HG02588 (cell line): ENCODE results near the gene SERTAD2.
A peak's percentile ranks its signal among the peaks of the same experiment; 100 is the strongest.

Experiments
- ATAC-seq: cut with Tn5 transposase; IDR thresholded peaks from one replicate; pipeline ENCODE4 v1.9.1; 2021; ENCODE audit warnings: mild to moderate bottlenecking, moderate library complexity; ENCODE audit not compliant: unreplicated experiment

The SERTAD2 gene

DNA sequence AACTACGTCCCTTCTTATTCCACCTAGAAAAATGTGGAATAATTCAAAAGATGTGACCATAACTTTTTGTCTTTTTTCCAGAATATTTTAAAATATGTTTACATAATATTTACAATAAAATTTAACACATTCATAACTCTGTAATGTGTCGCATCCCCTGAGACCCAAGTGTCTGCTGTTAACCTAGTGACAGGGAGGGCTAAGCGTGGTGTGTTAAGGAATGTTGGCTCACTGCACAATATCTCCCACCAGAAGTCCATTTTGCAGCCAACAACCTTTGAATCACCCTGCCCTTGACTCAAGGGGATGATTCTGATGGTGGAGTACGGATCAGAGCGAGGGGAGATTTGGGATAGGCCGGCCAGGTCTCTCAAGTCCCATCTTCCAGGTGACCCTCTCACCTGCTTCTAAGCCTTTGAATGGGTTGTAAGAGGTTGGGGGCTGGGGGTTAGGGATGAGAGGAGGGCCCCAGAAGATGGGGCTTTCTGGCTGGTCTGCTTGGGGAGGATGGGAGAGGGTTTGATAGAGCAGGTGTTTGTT lies 43.3 kb downstream of the SERTAD2 start:
- ATAC-seq: no peak

DNA sequence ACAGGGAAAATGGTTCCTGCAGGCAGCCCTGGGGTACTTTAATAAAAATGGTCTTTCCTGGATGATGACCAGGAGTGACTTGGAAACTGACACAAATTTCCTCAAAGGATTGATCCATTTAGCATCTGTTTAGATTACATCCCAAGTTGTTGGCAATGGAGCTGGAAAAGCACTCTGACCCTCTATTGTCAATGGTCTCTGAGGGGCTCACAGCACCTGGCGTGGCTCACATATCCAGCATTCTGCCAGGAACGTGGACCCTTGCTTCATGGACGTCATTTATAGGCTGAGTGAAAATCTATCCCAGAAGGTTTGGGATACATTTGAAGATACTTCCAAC lies 43.8 kb downstream of the SERTAD2 start:
- ATAC-seq: no peak

DNA sequence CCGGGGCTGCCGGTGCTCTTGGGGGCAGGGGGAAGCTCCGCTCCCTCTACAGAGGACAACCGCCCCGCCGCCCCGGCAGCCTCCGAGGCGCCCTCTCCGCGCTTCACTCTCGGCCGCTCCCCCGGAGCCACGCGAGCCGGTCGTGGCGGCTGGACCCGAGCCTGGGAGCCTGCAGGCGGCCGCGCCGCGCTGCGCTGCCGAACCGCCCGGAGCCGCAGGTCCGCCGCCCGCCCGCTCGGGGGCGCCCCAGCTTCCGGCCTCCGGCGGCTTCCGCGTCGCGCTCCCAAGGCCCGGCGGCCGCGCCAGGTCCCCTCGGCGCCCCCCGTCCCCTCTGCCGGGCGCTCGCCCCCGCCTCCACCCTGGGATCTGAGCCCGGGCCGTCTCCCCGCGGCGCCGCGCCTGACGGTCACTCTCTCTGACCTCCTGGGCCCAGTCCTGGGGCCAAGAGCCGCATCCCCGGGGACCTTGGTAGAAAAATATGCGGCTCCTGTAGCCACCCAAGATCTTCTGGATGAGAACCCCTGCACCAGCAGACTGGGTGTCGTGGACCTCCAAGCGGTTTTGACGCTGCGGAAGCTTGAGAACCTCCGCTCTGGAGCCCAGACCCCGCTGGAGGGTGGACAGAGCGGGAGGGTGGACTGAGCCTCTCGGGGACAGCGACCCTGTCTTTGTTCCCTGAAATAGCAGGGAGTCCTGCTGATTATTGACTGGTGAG lies 44.3 kb downstream of the SERTAD2 start:
- ATAC-seq: peak; percentile 37

DNA sequence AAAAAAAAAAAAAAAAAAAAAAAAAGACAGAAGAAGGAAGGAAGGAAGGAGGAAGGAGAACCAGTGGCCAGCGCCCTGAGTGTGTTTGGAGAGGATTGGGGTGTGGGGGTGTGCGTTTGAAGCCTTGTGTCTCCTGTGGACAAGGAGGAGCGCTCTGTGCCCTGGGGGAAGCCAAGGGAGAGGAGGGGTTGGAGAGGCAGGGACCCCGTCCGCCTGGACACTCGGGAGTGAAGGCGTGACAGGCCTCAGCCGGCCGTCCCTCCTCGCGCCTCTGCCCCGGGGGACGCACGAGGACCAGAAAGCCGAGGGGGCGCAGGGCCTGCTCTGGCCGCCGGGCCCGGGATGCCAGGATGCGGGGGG lies 44.9 kb downstream of the SERTAD2 start:
- ATAC-seq: no peak

DNA sequence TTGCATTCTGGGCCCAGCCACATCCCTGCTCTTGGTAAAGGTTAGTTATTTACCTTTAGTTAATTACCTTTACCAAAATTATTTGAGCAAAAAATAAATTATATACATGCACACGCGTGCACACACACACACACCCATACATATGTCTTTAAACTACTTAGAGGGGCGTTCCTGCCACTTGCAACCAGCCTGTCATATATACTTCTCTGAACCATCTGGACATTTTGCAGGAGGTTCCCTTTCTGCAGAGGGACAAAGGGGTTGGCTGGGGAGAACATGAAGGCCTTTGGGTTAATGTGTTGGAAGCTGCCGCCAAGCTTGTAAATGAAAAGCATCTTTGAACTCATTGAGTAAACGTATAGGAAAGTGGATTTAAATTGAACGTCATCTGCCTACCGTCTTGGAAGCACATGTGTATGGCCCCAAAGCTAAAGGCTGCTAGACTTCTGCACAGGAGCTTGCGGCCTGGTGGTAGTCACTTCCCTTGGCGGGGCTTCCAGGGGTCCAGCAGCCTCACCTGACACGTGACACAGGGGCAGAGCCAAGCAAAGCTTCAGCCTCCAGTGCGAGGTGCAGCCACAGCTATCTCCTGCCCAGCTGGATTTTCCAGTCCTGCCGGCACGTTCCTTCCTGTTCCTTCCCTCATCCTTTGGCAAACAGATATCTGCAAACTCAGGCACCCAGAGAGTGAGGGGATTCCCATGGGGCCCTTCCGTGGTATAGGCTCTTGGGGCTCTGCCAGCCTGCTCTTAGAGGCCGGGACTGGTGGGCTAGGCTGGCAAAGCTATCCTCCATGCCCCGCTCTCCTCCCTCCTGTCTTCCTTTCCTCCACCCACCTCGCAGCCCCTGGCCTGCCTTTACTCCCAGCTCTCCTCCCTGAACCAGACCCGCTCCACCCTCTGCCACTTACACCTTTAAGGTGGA lies 46.1 kb downstream of the SERTAD2 start:
- ATAC-seq: no peak

DNA sequence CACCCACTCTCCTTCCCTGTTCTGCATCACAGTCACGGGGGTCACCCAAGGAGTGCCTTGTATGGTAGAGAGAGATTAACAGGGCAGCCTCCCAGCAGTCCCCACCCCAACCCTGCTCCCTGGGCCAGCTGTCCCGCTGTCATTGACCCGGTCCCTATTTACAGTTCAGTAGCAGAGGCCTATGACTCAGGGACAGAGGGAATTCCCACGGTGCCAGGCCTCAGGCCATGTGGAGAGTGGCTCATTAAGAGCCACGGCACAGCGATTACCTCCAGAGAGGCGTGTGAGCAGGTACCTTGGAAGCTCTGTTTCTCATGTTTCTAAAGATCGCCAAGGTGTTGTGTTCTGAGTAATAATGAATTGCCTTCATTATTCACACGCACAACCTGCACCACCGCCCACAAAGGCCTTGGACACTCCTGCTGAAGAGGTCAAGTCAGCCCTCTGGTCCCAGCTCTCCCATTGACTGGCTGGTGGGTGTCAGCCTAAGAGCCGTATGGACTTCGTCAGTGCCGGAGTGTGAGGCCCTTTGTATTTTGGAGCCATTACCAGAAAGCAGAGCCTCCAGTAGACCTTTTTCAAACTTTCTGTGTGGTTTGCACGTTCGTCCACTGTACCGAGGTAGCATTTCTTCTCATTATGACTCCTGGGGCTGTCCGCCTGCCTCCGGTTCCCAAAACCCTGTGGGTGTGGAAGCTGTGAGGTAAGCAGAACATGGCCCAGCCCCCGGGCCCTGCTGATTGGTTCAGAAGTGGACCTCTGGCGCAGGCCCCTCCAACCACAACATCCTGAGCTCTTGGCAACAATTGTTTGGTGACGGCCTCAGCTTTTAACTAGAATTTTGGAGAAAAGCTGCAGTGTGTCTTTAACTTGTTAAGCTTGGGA lies 47.0 kb downstream of the SERTAD2 start:
- peak; percentile 85 for ATAC-seq

DNA sequence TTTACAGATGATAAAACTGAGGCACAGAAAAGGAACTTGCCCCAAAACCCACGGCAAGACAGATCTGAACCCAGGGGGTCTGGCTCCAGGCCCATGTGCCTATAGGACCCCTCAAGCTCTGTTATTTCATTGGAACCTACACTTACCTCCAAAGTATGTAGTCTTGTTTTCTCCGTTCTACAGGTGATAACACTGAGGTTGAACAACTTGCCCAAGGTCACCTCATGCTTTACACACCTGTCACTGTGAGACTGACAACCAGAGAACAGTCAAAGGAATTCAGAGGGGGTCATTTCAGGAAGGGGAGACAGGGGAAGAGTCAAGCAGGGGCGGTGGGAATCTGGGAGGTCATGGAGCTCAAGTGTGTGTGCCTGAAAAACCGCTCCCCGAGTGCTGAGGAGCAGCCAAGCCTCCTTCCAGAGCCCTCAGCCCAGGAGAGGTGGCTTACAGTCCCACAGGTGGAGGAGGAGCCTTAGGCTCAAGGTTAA lies 47.7 kb downstream of the SERTAD2 start:
- no peak for ATAC-seq

DNA sequence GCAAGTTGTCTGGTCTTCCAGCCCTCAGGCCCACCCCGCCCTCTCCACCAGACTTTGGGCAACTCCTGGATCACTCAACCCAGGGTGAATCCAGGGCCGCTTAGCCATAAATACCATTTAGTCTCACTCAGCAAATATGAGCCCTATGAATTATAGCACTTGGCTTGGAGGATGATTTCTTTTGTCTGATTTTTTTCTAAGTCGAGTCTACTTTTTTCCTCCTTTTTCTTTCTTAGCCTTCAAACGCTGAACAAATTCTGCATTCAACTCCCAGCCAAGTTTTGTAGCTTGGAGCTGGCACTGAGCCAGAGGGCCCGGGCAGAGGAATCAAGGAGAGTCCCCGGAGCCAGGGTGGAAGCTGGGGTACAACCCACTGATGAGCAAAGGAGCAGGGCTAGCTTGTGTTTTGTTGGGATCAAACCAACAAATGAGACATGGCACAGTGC lies 48.7 kb downstream of the SERTAD2 start:
- no peak for ATAC-seq

DNA sequence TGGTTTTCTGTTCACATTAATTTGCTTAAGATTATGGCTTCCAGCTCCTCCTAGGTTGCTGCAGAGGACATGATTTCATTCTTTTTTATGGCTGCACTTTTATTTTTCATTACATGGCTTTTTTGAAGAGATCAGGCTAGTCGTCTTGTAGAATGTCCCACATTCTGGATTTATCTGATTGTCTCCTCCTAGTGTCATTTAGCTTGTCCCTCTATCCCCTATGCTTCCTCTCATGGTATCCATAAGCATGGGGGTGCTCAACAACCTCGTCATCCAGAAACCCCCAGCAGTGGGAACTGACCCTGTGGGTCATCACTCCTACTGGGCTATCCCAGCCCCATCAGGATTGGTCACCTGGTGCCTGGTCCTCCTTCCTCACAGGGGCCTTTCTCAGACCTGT lies 49.6 kb downstream of the SERTAD2 start:
- no peak for ATAC-seq

DNA sequence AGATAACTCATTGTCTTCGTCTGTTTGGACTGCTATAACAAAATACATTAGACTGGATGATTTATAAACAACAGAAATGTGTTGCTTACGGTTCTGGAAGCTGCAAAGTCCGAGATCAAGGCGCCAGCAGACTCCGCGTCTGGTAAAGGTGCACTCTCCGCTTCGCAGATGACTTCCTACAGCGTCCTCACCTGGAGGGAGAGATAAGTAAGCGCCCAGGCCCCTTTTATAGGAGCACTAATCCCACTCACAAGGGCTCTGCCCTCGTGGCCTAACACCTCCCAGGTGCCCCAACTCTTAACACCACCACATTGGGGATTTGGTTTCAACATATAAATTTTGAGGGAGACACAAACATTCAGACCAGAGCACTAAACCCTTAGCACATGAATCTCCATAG lies 51.3 kb downstream of the SERTAD2 start:
- ATAC-seq: no peak

DNA sequence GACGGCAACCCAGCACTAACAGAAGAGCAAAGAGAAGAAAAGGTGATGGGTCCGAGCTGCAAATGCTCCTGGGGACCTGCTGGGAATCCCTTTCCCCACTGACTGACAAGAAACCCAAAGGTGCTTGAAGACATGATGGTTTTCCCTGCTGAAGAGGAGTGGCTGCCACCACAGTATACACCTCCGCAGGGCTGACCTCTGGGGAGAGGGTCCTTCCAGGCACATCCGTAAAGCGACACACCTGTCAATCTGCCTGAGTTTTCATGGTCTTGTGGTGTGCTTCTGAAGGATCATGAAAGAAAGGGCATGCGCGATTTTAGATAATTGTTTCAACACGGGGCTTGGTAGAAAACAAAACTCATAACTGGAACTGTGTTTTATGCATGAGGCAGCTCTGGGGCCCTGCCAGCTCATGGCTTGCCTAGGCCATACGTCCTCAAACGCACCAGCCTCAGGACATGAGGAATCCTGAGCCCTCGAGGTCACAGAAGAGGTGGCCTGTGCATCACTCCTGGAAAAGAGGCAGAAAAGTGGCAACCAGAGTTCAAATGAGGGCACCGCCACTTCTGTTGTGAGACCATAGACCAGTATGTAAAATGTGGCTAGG lies 51.8 kb downstream of the SERTAD2 start:
- no peak for ATAC-seq

DNA sequence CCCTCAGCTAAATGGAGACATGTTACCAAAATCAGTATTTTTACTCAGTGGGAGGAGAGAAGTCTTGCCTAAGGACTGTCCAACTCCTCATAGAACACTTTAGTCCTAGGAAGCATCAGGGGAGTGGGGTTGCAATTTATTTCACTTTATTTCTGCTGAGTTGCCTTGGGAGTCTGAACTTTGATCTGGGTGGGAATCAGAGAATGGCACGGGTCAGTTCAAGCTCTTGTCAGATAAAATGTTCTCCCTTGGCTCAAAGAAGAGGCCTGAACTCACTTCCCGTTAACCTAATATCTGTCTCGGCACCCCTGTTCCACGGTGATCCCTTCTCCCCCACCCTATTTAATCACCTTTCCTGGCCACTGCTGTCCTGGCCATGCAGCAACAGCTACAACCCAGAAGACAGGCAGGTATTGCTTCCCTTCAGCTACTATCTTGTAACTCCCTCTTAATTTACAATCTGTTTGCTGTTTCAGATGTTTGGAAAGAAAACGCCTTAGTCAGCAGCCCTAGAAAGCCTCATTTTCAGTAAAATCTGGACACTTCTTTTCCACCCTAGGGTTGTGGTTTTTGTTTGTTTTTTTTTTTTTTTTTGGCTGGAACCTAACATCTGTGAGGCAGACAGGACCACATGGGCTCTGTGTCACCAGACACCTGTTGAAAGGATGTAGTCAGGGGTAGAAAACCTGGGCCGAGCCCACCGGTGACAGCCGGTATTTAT lies 52.5 kb downstream of the SERTAD2 start:
- ATAC-seq: no peak

DNA sequence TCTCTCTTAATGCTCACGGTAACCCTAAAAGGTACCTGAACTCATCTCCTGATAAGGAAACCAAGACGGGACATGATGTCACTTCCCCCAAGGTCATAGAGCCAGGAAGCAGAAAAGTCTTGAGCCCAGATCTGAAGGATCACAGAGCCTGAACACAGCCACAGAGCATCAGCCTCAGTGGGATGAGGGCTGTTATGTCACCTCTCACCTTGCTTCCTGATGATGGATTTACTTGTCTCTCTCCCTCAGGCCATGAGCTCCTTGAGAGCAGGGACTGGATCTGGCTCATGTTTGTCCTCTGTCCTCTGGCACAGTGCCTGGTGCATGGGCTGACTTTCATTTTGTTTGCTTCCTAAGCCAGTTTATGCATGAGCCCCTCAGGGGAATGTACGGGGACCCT lies 54.2 kb downstream of the SERTAD2 start:
- ATAC-seq: no peak

DNA sequence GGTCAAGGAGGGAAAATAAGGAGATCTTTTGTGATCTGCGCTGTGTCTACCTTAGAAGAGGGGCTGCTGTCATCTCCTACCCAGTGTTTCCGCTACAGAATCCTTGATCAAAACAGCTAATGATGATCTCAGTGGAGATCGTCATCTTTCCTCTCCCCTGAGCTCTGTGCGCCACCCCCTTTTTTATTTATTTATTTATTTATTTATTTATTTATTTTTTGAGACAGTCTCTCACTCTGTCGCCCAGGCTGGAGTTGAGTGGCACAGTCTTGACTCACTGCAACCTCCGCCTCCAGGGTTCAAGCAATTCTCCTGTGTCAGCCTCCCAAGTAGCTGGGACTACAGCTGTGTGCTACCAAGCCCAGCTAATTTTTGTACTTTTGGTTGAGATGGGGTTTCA lies 55.5 kb downstream of the SERTAD2 start:
- ATAC-seq: no peak

DNA sequence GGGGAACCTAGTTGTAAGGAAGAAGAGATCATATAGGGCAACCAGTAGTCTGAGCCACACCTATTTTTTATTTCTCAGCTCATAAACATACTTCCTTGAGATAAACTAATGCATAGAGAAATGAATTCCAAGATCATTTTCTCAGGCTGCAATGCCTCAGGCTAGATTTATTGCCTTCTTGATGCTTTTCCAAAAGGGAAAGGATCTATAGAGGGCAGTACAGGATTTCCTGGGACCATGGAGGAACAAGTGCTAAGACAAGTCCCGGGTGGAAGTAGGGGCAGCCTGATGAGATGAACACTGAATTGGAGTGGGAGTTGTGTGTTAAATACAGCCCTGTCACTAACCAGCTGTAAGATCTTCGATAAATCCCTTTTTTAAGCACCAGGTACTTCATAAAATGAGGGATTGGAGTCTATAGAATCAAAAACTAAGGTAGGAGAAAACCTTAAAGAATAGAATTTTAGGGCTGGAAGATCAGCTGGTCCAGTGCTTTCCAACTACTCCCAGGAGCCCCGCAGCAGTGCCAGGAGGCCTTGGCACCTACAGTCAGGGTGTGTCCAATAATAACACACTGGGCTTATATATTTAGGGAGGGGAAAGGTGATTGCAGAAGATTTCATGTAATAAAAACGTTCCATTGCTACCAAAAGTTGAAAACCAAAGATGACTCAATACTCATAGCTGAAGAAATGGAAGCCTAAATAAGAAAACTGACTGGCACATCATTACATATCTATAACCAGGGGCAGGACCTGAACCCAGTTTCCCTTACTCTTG lies 58.1 kb downstream of the SERTAD2 start:
- no peak for ATAC-seq

DNA sequence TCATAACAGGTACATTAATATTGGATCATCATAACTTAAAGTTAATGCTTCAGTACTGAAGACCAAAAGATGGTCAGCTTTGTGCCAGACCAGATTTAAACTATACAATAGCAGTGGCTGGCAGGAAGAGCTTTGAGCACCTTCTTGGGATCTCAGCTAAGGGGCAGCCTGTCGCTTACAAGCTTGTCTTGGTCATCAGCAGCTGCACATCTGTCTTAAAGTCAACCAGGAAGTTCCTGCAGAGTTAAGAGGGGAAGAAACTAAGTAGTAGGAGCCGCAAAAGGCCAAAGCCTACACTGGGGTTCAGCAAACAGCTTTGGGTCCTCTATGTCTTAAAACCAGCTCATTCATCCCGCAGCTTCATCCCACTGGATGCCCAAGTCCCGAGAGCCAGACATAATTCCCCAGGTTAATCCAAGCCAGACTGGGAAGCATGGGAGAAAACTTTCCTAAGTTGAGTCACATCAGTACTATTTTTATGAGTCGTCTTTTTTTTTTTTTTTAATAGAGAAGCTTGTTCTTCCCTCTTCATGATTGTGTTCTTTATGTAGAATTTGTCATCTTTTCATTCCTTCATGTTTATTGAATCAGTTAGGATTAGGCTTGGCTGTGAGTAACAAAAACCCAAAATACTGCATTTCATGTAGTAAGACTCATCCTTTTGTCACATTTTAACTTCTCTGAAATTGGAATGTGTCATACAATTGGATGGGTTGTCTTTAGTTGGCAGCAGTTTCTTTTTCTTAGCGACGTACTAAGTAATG lies 59.3 kb downstream of the SERTAD2 start:
- ATAC-seq: no peak

DNA sequence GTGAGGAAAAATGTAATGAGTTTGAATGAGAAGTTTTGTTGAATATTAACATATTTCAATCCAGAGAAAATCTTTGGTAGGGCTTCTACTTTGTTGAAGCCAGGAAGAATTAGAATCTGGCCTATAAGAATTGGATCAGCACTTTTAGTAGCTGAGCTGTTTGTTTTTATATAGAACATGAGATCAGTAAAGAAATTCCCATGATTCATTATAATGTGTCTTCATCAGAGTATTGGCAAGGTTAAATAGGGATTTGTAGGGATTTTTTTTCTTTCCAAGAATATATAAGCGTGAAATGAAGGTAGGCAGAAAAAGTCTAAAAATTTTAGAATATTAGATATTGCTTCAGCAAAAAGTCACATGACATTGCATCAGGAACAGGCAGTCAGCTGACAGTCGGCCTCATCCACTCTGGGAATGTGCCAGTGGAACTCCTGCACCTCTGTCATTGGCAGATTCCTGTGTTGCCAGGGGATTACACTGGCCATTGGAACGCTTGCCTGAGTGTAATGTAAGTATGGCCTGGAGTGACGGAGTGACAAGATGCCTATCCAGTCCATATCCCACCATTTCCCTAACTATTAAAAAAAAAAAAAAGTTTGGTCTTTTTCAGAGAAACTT lies 60.6 kb downstream of the SERTAD2 start:
- no peak for ATAC-seq

DNA sequence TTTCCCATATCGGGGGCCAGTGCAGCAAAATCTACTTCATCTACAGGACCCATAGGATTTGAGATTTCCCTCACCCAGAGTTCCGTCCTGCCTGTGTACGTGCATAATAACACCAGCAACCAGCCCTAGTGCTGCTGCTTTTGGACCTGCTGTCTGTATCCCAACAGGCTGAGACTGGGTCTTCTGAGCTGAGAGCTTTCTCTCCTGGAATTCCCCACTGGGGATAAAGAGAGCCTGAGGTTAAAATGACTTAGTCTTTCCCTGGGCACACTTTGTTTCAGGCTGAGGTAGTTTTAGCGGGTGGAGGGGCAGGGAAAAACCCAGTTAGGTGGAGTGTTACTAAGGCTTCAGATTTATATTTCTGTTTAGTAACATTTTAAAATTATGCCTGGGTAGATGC lies 62.5 kb downstream of the SERTAD2 start:
- no peak for ATAC-seq
